Panc1 (cell line): Measurements from ENCODE around the gene AURKAIP1.

Experiments
- CTCF ChIP-seq: fragments of 450-650 bp; IDR thresholded peaks from 2 replicates; pipeline ENCODE4 v1.5.1; 2017; ENCODE audit warnings: mild to moderate bottlenecking
- POLR2AphosphoS5 ChIP-seq: IDR thresholded peaks from 2 replicates; pipeline ENCODE4 v1.6.1; 2012; ENCODE audit warnings: mild to moderate bottlenecking, low read depth, low read length, moderate library complexity
- SIN3A ChIP-seq: IDR thresholded peaks from 2 replicates; pipeline ENCODE4 v1.6.1; 2012; ENCODE audit warnings: low read depth, mild to moderate bottlenecking, low read length, moderate library complexity, borderline replicate concordance; ENCODE audit not compliant: insufficient read depth
- TCF7L2 ChIP-seq: IDR thresholded peaks from 2 replicates; pipeline ENCODE4 v1.6.1; 2011; ENCODE audit warnings: mild to moderate bottlenecking, low read depth, low read length, inconsistent platforms

DNA sequence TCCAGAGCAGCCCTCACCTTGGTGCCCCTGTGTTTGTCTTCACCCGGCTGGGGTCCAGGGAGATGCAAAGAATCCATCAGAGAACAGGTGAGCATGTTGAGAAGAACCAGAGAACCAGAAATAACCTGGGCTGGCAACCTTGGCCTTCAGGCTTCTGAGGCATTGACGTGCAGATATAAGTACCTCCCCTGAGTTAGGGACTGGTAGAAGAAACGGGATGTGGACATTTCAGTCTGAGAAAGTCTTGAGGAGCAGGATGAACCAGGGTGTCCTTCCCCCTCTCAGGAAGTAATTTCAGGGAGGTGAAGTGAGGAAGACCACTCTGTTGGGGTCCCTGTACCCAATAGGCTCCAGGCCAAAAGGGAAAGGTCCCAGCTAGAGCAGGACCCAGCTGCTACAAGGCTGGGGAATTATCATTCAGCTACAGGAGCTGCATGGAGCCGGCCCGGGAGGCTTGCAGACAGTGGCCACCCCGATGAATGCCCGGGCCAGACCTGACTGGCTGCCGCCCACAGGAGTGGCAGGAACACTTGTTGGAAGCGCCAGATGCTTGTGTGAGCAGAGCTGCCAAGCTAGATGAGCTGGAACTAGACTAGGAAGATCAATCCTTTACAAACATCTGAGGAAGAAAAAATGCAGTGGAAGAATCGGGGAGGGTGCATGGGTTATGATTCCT lies 1.7 kb upstream of the AURKAIP1 start:
- TF ChIP-seq CTCF (no peak), TCF7L2 (no peak), POLR2AphosphoS5 (no peak), SIN3A (no peak)
